ENCODE measurements around the gene CBLL2.

DNA sequence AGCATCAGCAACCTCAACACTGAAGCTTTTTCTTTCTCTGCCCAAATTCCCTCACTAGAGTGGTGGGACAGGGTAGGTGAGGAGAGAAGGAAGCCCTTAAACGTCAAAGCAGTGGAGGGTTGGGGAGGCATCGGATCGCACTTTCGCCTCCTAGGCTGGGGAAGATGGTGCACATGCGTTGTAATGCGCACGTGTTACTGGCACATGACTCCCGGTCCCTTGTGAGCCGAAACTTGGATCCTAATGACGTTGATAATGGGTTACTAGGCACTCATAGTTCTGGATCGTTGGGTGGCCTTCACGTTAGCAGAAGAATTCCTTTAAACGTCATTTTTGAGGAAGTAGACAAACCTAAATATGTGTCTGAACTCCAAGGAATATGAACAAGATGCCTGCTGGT is at the start of gene CBLL2:
- TF ChIP-seq POLR2A (IDR thresholded peaks at IDR 0.05), result no peak
- TF ChIP-seq, protein P1, sequence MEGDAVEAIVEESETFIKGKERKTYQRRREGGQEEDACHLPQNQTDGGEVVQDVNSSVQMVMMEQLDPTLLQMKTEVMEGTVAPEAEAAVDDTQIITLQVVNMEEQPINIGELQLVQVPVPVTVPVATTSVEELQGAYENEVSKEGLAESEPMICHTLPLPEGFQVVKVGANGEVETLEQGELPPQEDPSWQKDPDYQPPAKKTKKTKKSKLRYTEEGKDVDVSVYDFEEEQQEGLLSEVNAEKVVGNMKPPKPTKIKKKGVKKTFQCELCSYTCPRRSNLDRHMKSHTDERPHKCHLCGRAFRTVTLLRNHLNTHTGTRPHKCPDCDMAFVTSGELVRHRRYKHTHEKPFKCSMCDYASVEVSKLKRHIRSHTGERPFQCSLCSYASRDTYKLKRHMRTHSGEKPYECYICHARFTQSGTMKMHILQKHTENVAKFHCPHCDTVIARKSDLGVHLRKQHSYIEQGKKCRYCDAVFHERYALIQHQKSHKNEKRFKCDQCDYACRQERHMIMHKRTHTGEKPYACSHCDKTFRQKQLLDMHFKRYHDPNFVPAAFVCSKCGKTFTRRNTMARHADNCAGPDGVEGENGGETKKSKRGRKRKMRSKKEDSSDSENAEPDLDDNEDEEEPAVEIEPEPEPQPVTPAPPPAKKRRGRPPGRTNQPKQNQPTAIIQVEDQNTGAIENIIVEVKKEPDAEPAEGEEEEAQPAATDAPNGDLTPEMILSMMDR (IDR thresholded peaks at IDR 0.05), result no peak

Measured in body of pancreas (tissue), 4 donors.